Progenitor cell of endocrine pancreas (in vitro differentiated cells): ENCODE data around the gene STIM1. TPM values are rescaled to one million over a fixed set of nuclear protein-coding genes. Genes with fewer than 3 reads are reported as not detected.

Experiments
- DNase-seq: peaks from one replicate; pipeline ENCODE4 v3.0.0; 2021; ENCODE audit warnings: low spot score; ENCODE audit not compliant: unreplicated experiment
- H3K27ac Mint-ChIP-seq: 2 replicates; pipeline ENCODE4 v1.8.0; 2021; ENCODE audit warnings: mild to moderate bottlenecking, moderate library complexity, mixed read lengths
- H3K27me3 Mint-ChIP-seq: 2 replicates; pipeline ENCODE4 v1.8.0; 2021; ENCODE audit warnings: mixed read lengths
- H3K36me3 Mint-ChIP-seq: 2 replicates; pipeline ENCODE4 v1.8.0; 2022; ENCODE audit warnings: mixed read lengths; ENCODE audit not compliant: insufficient read depth
- H3K4me1 Mint-ChIP-seq: 2 replicates; pipeline ENCODE4 v1.8.0; 2021; ENCODE audit warnings: low read depth, mixed read lengths
- H3K4me3 Mint-ChIP-seq: 2 replicates; pipeline ENCODE4 v1.8.0; 2021; ENCODE audit warnings: low read depth, mild to moderate bottlenecking, moderate library complexity, mixed read lengths
- H3K9me3 Mint-ChIP-seq: 2 replicates; pipeline ENCODE4 v1.8.0; 2021; ENCODE audit warnings: low read depth, mixed read lengths
- CTCF ChIP-seq: fragments of 200-600 bp; sonication (generic); IDR thresholded peaks from one replicate; pipeline ENCODE4 v1.5.0; 2021; ENCODE audit warnings: antibody characterized with exemption, mild to moderate bottlenecking; ENCODE audit not compliant: unreplicated experiment
- total RNA-seq: library from RNA; stranded (reverse); gene quantifications from 2 replicates; pipeline ENCODE4 v1.2.1, GENCODE V29; 2021

Gene STIM1
- total RNA-seq, 1 donor from 2014 or later, result 27.2 TPM

DNA sequence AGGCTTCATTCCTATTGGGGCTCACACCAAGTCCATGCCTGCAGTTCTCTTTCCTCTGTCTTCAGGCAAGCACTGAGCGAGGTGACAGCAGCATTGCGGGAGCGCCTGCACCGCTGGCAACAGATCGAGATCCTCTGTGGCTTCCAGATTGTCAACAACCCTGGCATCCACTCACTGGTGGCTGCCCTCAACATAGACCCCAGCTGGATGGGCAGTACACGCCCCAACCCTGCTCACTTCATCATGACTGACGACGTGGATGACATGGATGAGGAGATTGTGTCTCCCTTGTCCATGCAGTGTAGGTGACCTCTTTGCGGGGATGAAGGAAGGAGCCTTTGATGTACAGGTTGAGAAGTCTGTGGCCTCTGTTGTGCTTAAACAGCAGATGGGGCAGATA lies 227.7 kb downstream of the STIM1 start:
- Mint-ChIP-seq H3K27ac (no peak overlapping the region), H3K4me1 (no peaks in the 10 kb centered on the region), H3K36me3 (no peaks in the 10 kb centered on the region), H3K4me3 (no peak overlapping the region), H3K9me3 (no peaks in the 10 kb centered on the region), H3K27me3 (no peaks in the 10 kb centered on the region)
- DNase-seq, result no peak
- TF ChIP-seq CTCF, result no peak

GRCh38 chr11:4084406-4085125 lies 229.1 kb downstream of the STIM1 start:
- TF ChIP-seq CTCF, result no peak
- H3K4me1 Mint-ChIP-seq, result no peaks in the 10 kb centered on the region
- no peak overlapping the region for H3K27ac Mint-ChIP-seq
- no peaks in the 10 kb centered on the region for H3K27me3 Mint-ChIP-seq
- no peaks in the 10 kb centered on the region for H3K9me3 Mint-ChIP-seq
- H3K4me3 Mint-ChIP-seq, result no peak overlapping the region
- H3K36me3 Mint-ChIP-seq, result no peaks in the 10 kb centered on the region
- no peak for DNase-seq

GRCh38 chr11:4085575-4085974 lies 230.1 kb downstream of the STIM1 start:
- H3K4me1 Mint-ChIP-seq, result no peaks in the 10 kb centered on the region
- no peaks in the 10 kb centered on the region for H3K27me3 Mint-ChIP-seq

GRCh38 chr11:4086575-4087353 lies 231.3 kb downstream of the STIM1 start:
- H3K4me1 Mint-ChIP-seq, result peaks cover 1% of the 10 kb centered on the region
- H3K27me3 Mint-ChIP-seq, result no peaks in the 10 kb centered on the region
- no peak for DNase-seq
- no peak for TF ChIP-seq CTCF
- H3K4me3 Mint-ChIP-seq, result no peak overlapping the region
- H3K27ac Mint-ChIP-seq, result no peak overlapping the region
- no peaks in the 10 kb centered on the region for H3K9me3 Mint-ChIP-seq
- no peaks in the 10 kb centered on the region for H3K36me3 Mint-ChIP-seq

More at GRCh38 chr11:4085575-4085974, 230.1 kb downstream of the STIM1 start:
- no peaks in the 10 kb centered on the region for H3K9me3 Mint-ChIP-seq
- no peak for TF ChIP-seq CTCF
- no peaks in the 10 kb centered on the region for H3K36me3 Mint-ChIP-seq
- no peak for DNase-seq
- H3K4me3 Mint-ChIP-seq, result no peak overlapping the region
- no peak overlapping the region for H3K27ac Mint-ChIP-seq

GRCh38 chr11:4087551-4087950 lies 232.1 kb downstream of the STIM1 start:
- H3K4me1 Mint-ChIP-seq, result peaks cover 1% of the 10 kb centered on the region
- H3K36me3 Mint-ChIP-seq, result no peaks in the 10 kb centered on the region
- no peak for TF ChIP-seq CTCF
- no peak overlapping the region for H3K27ac Mint-ChIP-seq
- H3K27me3 Mint-ChIP-seq, result no peaks in the 10 kb centered on the region
- H3K4me3 Mint-ChIP-seq, result no peak overlapping the region
- no peaks in the 10 kb centered on the region for H3K9me3 Mint-ChIP-seq
- no peak for DNase-seq
